ENCODE data around the gene RGS1.

- TF ChIP-seq CTCF (IDR thresholded peaks at IDR 0.05) (no peak), POLR2A (IDR thresholded peaks at IDR 0.05) (no peak), POLR2AphosphoS5 (IDR thresholded peaks at IDR 0.05; ENCODE audit: insufficient read depth in 1 of 2, low read depth in 1 of 2) (no peak)
These were observed 16.9 kb downstream of the RGS1 start for GRCh38 chr1:192592517-192592916.

Data from vagina (tissue), 2 donors.